Measurements from ENCODE around the gene TNIP1. TPM values are rescaled to one million over a fixed set of nuclear protein-coding genes. Genes with fewer than 3 reads are reported as not detected.

TNIP1 gene
- total and polyA plus RNA-seq, 2 donors, result 49.9 to 54.7 TPM

GRCh38 chr5:151036556-151036955, 44.3 kb downstream of the TNIP1 start:
- no peaks in the 10 kb centered on the region for H3K27me3 ChIP-seq (ENCODE audit: control insufficient read depth in 2 of 2, insufficient read depth in 1 of 2, low read length in 1 of 2)
- DNase-seq (ENCODE audit: low read depth in 6 of 9, low spot score in 9 of 9), result no peak
- H3K36me3 ChIP-seq (ENCODE audit: control insufficient read depth in 2 of 2, insufficient read depth in 2 of 2, low read length in 1 of 2), result peaks cover 91 to 92% of the 10 kb centered on the region in 2 donors
- H3K9me3 ChIP-seq (ENCODE audit: control insufficient read depth in 2 of 2, insufficient read depth in 1 of 2, low read length in 1 of 2), result no peaks in the 10 kb centered on the region
- H3K4me3 ChIP-seq (ENCODE audit: low read length in 2 of 2), result no peak overlapping the region
- H3K27ac ChIP-seq (ENCODE audit: low read depth in 1 of 2, low read length in 1 of 2), result no peak overlapping the region
- no peaks in the 10 kb centered on the region for H3K4me1 ChIP-seq (ENCODE audit: control insufficient read depth in 2 of 2, insufficient read depth in 2 of 2, low read length in 2 of 2)
- 96% methylated on average over 6 of the region's 6 CpGs for WGBS

GRCh38 chr5:151034422-151035379, 46.1 kb downstream of the TNIP1 start:
- H3K9me3 ChIP-seq (ENCODE audit: control insufficient read depth in 2 of 2, insufficient read depth in 1 of 2, low read length in 1 of 2), result no peaks in the 10 kb centered on the region
- no peak overlapping the region for H3K4me3 ChIP-seq (ENCODE audit: low read length in 2 of 2)
- H3K27ac ChIP-seq (ENCODE audit: low read depth in 1 of 2, low read length in 1 of 2), result no peak overlapping the region
- WGBS, result 98% methylated on average over 19 of the region's 19 CpGs
- DNase-seq (ENCODE audit: low read depth in 6 of 9, low spot score in 9 of 9), result no peak
- no peaks in the 10 kb centered on the region for H3K4me1 ChIP-seq (ENCODE audit: control insufficient read depth in 2 of 2, insufficient read depth in 2 of 2, low read length in 2 of 2)
- peaks cover 91 to 93% of the 10 kb centered on the region in 2 donors for H3K36me3 ChIP-seq (ENCODE audit: control insufficient read depth in 2 of 2, insufficient read depth in 2 of 2, low read length in 1 of 2)
- H3K27me3 ChIP-seq (ENCODE audit: control insufficient read depth in 2 of 2, insufficient read depth in 1 of 2, low read length in 1 of 2), result no peaks in the 10 kb centered on the region

- Histone ChIP-seq H3K4me1 (ENCODE audit: control insufficient read depth in 2 of 2, insufficient read depth in 2 of 2, low read length in 2 of 2) (no peaks in the 10 kb centered on the region), H3K27ac (ENCODE audit: low read depth in 1 of 2, low read length in 1 of 2) (no peak overlapping the region), H3K9me3 (ENCODE audit: control insufficient read depth in 2 of 2, insufficient read depth in 1 of 2, low read length in 1 of 2) (no peaks in the 10 kb centered on the region), H3K27me3 (ENCODE audit: control insufficient read depth in 2 of 2, insufficient read depth in 1 of 2, low read length in 1 of 2) (no peaks in the 10 kb centered on the region), H3K4me3 (ENCODE audit: low read length in 2 of 2) (no peak overlapping the region), H3K36me3 (ENCODE audit: control insufficient read depth in 2 of 2, insufficient read depth in 2 of 2, low read length in 1 of 2) (peaks cover 91 to 93% of the 10 kb centered on the region in 2 donors)
- DNase-seq (ENCODE audit: low read depth in 6 of 9, low spot score in 9 of 9), result no peak
- WGBS, result 98% methylated on average over 14 of the region's 14 CpGs
Observed at GRCh38 chr5:151033217-151033934, 47.5 kb downstream of the TNIP1 start.

- no peaks in the 10 kb centered on the region for H3K27me3 ChIP-seq (ENCODE audit: control insufficient read depth in 2 of 2, insufficient read depth in 1 of 2, low read length in 1 of 2)
- H3K36me3 ChIP-seq (ENCODE audit: control insufficient read depth in 2 of 2, insufficient read depth in 2 of 2, low read length in 1 of 2), result peaks cover 85 to 86% of the 10 kb centered on the region in 2 donors
- 98% methylated on average over 11 of the region's 11 CpGs for WGBS
- H3K4me1 ChIP-seq (ENCODE audit: control insufficient read depth in 2 of 2, insufficient read depth in 2 of 2, low read length in 2 of 2), result no peaks in the 10 kb centered on the region
- H3K9me3 ChIP-seq (ENCODE audit: control insufficient read depth in 2 of 2, insufficient read depth in 1 of 2, low read length in 1 of 2), result no peaks in the 10 kb centered on the region
- no peak for DNase-seq (ENCODE audit: low read depth in 6 of 9, low spot score in 9 of 9)
- no peak overlapping the region for H3K27ac ChIP-seq (ENCODE audit: low read depth in 1 of 2, low read length in 1 of 2)
- no peak overlapping the region for H3K4me3 ChIP-seq (ENCODE audit: low read length in 2 of 2)
Observed at GRCh38 chr5:151031554-151031953, 49.3 kb downstream of the TNIP1 start.

GRCh38 chr5:151030379-151030778, 50.5 kb downstream of the TNIP1 start:
- 95% methylated on average over 4 of the region's 4 CpGs for WGBS
- Histone ChIP-seq H3K4me3 (ENCODE audit: low read length in 2 of 2) (no peak overlapping the region), H3K9me3 (ENCODE audit: control insufficient read depth in 2 of 2, insufficient read depth in 1 of 2, low read length in 1 of 2) (no peaks in the 10 kb centered on the region), H3K36me3 (ENCODE audit: control insufficient read depth in 2 of 2, insufficient read depth in 2 of 2, low read length in 1 of 2) (peaks cover 74 to 75% of the 10 kb centered on the region in 2 donors), H3K27ac (ENCODE audit: low read depth in 1 of 2, low read length in 1 of 2) (no peak overlapping the region), H3K27me3 (ENCODE audit: control insufficient read depth in 2 of 2, insufficient read depth in 1 of 2, low read length in 1 of 2) (no peaks in the 10 kb centered on the region), H3K4me1 (ENCODE audit: control insufficient read depth in 2 of 2, insufficient read depth in 2 of 2, low read length in 2 of 2) (no peaks in the 10 kb centered on the region)
- DNase-seq (ENCODE audit: low read depth in 6 of 9, low spot score in 9 of 9), result no peak

GRCh38 chr5:151030056-151030336, 50.8 kb downstream of the TNIP1 start:
- 98% methylated on average over 5 of the region's 5 CpGs for WGBS
- Histone ChIP-seq H3K4me3 (ENCODE audit: low read length in 2 of 2) (no peak overlapping the region), H3K27ac (ENCODE audit: low read depth in 1 of 2, low read length in 1 of 2) (no peak overlapping the region), H3K36me3 (ENCODE audit: control insufficient read depth in 2 of 2, insufficient read depth in 2 of 2, low read length in 1 of 2) (peaks cover 70 to 71% of the 10 kb centered on the region in 2 donors), H3K9me3 (ENCODE audit: control insufficient read depth in 2 of 2, insufficient read depth in 1 of 2, low read length in 1 of 2) (no peaks in the 10 kb centered on the region), H3K27me3 (ENCODE audit: control insufficient read depth in 2 of 2, insufficient read depth in 1 of 2, low read length in 1 of 2) (no peaks in the 10 kb centered on the region), H3K4me1 (ENCODE audit: control insufficient read depth in 2 of 2, insufficient read depth in 2 of 2, low read length in 2 of 2) (no peaks in the 10 kb centered on the region)
- no peak for DNase-seq (ENCODE audit: low read depth in 6 of 9, low spot score in 9 of 9)

GRCh38 chr5:151029179-151030055, 51.4 kb downstream of the TNIP1 start:
- Histone ChIP-seq H3K4me3 (ENCODE audit: low read length in 2 of 2) (no peak overlapping the region), H3K4me1 (ENCODE audit: control insufficient read depth in 2 of 2, insufficient read depth in 2 of 2, low read length in 2 of 2) (no peaks in the 10 kb centered on the region), H3K27ac (ENCODE audit: low read depth in 1 of 2, low read length in 1 of 2) (no peak overlapping the region), H3K27me3 (ENCODE audit: control insufficient read depth in 2 of 2, insufficient read depth in 1 of 2, low read length in 1 of 2) (no peaks in the 10 kb centered on the region), H3K36me3 (ENCODE audit: control insufficient read depth in 2 of 2, insufficient read depth in 2 of 2, low read length in 1 of 2) (peaks cover 65% of the 10 kb centered on the region in 2 donors), H3K9me3 (ENCODE audit: control insufficient read depth in 2 of 2, insufficient read depth in 1 of 2, low read length in 1 of 2) (no peaks in the 10 kb centered on the region)
- WGBS, result 97% methylated on average over 9 of the region's 9 CpGs
- DNase-seq (ENCODE audit: low read depth in 6 of 9, low spot score in 9 of 9), result no peak

GRCh38 chr5:151028717-151029116, 52.1 kb downstream of the TNIP1 start:
- no peaks in the 10 kb centered on the region for H3K9me3 ChIP-seq (ENCODE audit: control insufficient read depth in 2 of 2, insufficient read depth in 1 of 2, low read length in 1 of 2)
- H3K4me1 ChIP-seq (ENCODE audit: control insufficient read depth in 2 of 2, insufficient read depth in 2 of 2, low read length in 2 of 2), result no peaks in the 10 kb centered on the region
- H3K27ac ChIP-seq (ENCODE audit: low read depth in 1 of 2, low read length in 1 of 2), result no peak overlapping the region
- no peaks in the 10 kb centered on the region for H3K27me3 ChIP-seq (ENCODE audit: control insufficient read depth in 2 of 2, insufficient read depth in 1 of 2, low read length in 1 of 2)
- 97% methylated on average over 8 of the region's 8 CpGs for WGBS
- no peak for DNase-seq (ENCODE audit: low read depth in 6 of 9, low spot score in 9 of 9)
- peaks cover 58 to 59% of the 10 kb centered on the region in 2 donors for H3K36me3 ChIP-seq (ENCODE audit: control insufficient read depth in 2 of 2, insufficient read depth in 2 of 2, low read length in 1 of 2)
- H3K4me3 ChIP-seq (ENCODE audit: low read length in 2 of 2), result no peak overlapping the region

Data from thymus (tissue), 11 donors.